A673 (cell line): ENCODE measurements around the gene PCBD1. TPM values are rescaled to one million over a fixed set of nuclear protein-coding genes. Genes with fewer than 3 reads are reported as not detected.

Source experiments
- BruUV-seq: library from RNA; stranded (reverse); fragments of 400-500 nt; replicated peaks from 2 replicates; lab custom pipeline; 2021; lab: Mats Ljungman, UMichigan
- CTCF ChIA-PET: fragments of 300-600 bp; sonication (Branson Sonifier 250); formaldehyde crosslinking; loops from one replicate; lab custom pipeline; 2022; ENCODE audit warnings: antibody characterized with exemption; lab: Charles Lee
- POLR2A ChIA-PET: fragments of 300-600 bp; sonication (Branson Sonifier 250); formaldehyde crosslinking; loops from one replicate; lab custom pipeline; 2022; ENCODE audit warnings: antibody characterized with exemption; ENCODE audit not compliant: low non-redundant PET; lab: Charles Lee
- DNase-seq: peaks from one replicate; pipeline ENCODE4 v3.0.0-alpha.2; 2015; ENCODE audit warnings: low spot score
- H3K27ac ChIP-seq: fragments of 200-600 bp; sonication (generic); 2 replicates; pipeline ENCODE4 v1.5.1; 2016; ENCODE audit warnings: mixed run types, low read depth, mild to moderate bottlenecking, mixed read lengths, antibody characterized with exemption, low read length; ENCODE audit not compliant: poor library complexity, severe bottlenecking
- H3K27me3 ChIP-seq: fragments of 200-600 bp; sonication (generic); replicated peaks from 2 replicates; pipeline ENCODE4 v1.6.1; 2017; ENCODE audit warnings: mixed run types, low read depth, mild to moderate bottlenecking, mixed read lengths, antibody characterized with exemption, low read length; ENCODE audit not compliant: insufficient read depth, poor library complexity
- H3K36me3 ChIP-seq: fragments of 200-600 bp; sonication (generic); 2 replicates; pipeline ENCODE4 v1.6.1; 2016; ENCODE audit warnings: mixed run types, mild to moderate bottlenecking, mixed read lengths, antibody characterized with exemption, low read length; ENCODE audit not compliant: insufficient read depth, poor library complexity, severe bottlenecking
- H3K4me1 ChIP-seq: fragments of 200-600 bp; sonication (generic); 2 replicates; pipeline ENCODE4 v1.6.1; 2017; ENCODE audit warnings: mixed run types, mild to moderate bottlenecking, mixed read lengths, antibody characterized with exemption, low read length; ENCODE audit not compliant: insufficient read depth, poor library complexity, severe bottlenecking
- H3K4me3 ChIP-seq: fragments of 200-600 bp; sonication (generic); 2 replicates; pipeline ENCODE4 v1.5.1; 2016; ENCODE audit warnings: low read depth, mixed run types, mild to moderate bottlenecking, mixed read lengths, low read length; ENCODE audit not compliant: poor library complexity, severe bottlenecking
- H3K9me3 ChIP-seq: fragments of 200-600 bp; sonication (generic); 2 replicates; pipeline ENCODE4 v1.6.1; 2016; ENCODE audit warnings: mixed run types, low read depth, mild to moderate bottlenecking, mixed read lengths, antibody characterized with exemption, low read length; ENCODE audit not compliant: poor library complexity, severe bottlenecking
- CTCF ChIP-seq: fragments of 300-800, 200-600 bp; sonication (generic); conservative IDR thresholded peaks from 2 replicates; pipeline ENCODE4 v1.5.1; 2017; ENCODE audit warnings: low read depth, mild to moderate bottlenecking, antibody characterized with exemption, low read length, moderate library complexity, mixed read lengths
- EZH2 ChIP-seq: fragments of 200-600 bp; sonication (generic); IDR thresholded peaks from 2 replicates; pipeline ENCODE4 v1.6.1; 2017; ENCODE audit warnings: borderline replicate concordance, low read depth, mild to moderate bottlenecking, mixed read lengths, antibody characterized with exemption, low read length; ENCODE audit not compliant: poor library complexity, severe bottlenecking
- intact Hi-C: fragments of 100-400 bp; cut with micrococcal nuclease; formaldehyde crosslinking; loops from one replicate; pipeline ENCODE4 v1.10.0; 2022; ENCODE audit not compliant: unreplicated experiment
- total RNA-seq: library from RNA; stranded (reverse); gene quantifications from 2 replicates; pipeline ENCODE4 v1.2.3, GENCODE V29; 2021

PCBD1 gene
- total RNA-seq, 1 experiment from 2014 or later: 41.2 TPM

GRCh38 chr10:70834021-70834420 is 54.3 kb downstream of the PCBD1 start:
- no peak for TF ChIP-seq EZH2
- TF ChIP-seq CTCF: no peak
- Histone ChIP-seq H3K4me3 (no peak overlapping the region), H3K9me3 (no peaks in the 10 kb centered on the region), H3K27ac (no peak overlapping the region), H3K36me3 (no peaks in the 10 kb centered on the region), H3K4me1 (no peaks in the 10 kb centered on the region), H3K27me3 (no peaks in the 10 kb centered on the region)
- ChIA-PET CTCF (no interaction called here), POLR2A (no interaction called here)
- no TSS peak for BruUV-seq
- DNase-seq: no peak
- intact Hi-C loops: no loop called here

GRCh38 chr10:70833601-70834000 is 54.8 kb downstream of the PCBD1 start:
- Histone ChIP-seq H3K9me3 (no peaks in the 10 kb centered on the region), H3K27me3 (no peaks in the 10 kb centered on the region), H3K4me1 (no peaks in the 10 kb centered on the region), H3K27ac (no peak overlapping the region), H3K36me3 (no peaks in the 10 kb centered on the region), H3K4me3 (no peak overlapping the region)
- intact Hi-C loops: no loop called here
- no TSS peak for BruUV-seq
- DNase-seq: no peak
- ChIA-PET POLR2A (no interaction called here), CTCF (no interaction called here)
- TF ChIP-seq CTCF (no peak), EZH2 (no peak)

Other genes with a start within 250 kb of the PCBD1 start
- gene ADAMTS14, start 216.1 kb downstream of the PCBD1 start, total RNA-seq: 0.09 and 0.21 TPM in 2 replicates
- not detected in 2 replicates for gene TBATA, start 103.2 kb downstream of the PCBD1 start, total RNA-seq
- gene SGPL1, start 72.6 kb downstream of the PCBD1 start, total RNA-seq: 48.6 and 65.5 TPM in 2 replicates